Osteoblast (primary cell): ENCODE measurements around the gene PLD4. TPM values are rescaled to one million over a fixed set of nuclear protein-coding genes. Genes with fewer than 3 reads are reported as not detected.

Source experiments
- DNase-seq: peaks from one replicate; pipeline ENCODE4 v3.0.0; 2011; ENCODE audit warnings: low spot score, mixed read lengths; ENCODE audit not compliant: insufficient read length; ENCODE audit errors: missing footprints
- H2AFZ ChIP-seq: 2 replicates; pipeline ENCODE4 v1.6.0; 2011; ENCODE audit warnings: mild to moderate bottlenecking, low read length
- H3K27ac ChIP-seq: 2 replicates; pipeline ENCODE4 v1.5.1; 2011; ENCODE audit warnings: mild to moderate bottlenecking, low read depth, low read length, moderate library complexity
- H3K27me3 ChIP-seq: 2 replicates; pipeline ENCODE4 v1.6.0; 2012; ENCODE audit warnings: mild to moderate bottlenecking, control low read depth, inconsistent platforms, low read length, moderate library complexity; ENCODE audit not compliant: insufficient read depth
- H3K36me3 ChIP-seq: 2 replicates; pipeline ENCODE4 v1.5.1; 2011; ENCODE audit warnings: mild to moderate bottlenecking, low read length, control low read depth, moderate library complexity; ENCODE audit not compliant: insufficient read depth
- H3K4me1 ChIP-seq: 2 replicates; pipeline ENCODE4 v1.5.1; 2011; ENCODE audit warnings: mild to moderate bottlenecking, low read length, control low read depth, moderate library complexity; ENCODE audit not compliant: insufficient read depth
- H3K4me2 ChIP-seq: 2 replicates; pipeline ENCODE4 v1.6.0; 2011; ENCODE audit warnings: mild to moderate bottlenecking, low read length; ENCODE audit not compliant: insufficient read depth
- H3K4me3 ChIP-seq: fragments of 200-600 bp; sonication (generic); 3 replicates; pipeline ENCODE4 v1.5.1; 2012; ENCODE audit warnings: mild to moderate bottlenecking, low read length, inconsistent platforms; ENCODE audit not compliant: insufficient read depth
- H3K79me2 ChIP-seq: 2 replicates; pipeline ENCODE4 v1.6.0; 2012; ENCODE audit warnings: mild to moderate bottlenecking, low read length, control low read depth, inconsistent platforms; ENCODE audit not compliant: insufficient read depth
- H3K9me3 ChIP-seq: 2 replicates; pipeline ENCODE4 v1.5.1; 2011; ENCODE audit warnings: low read depth, low read length, control low read depth
- H4K20me1 ChIP-seq: 2 replicates; pipeline ENCODE4 v1.6.0; 2012; ENCODE audit warnings: mild to moderate bottlenecking, low read length, control low read depth; ENCODE audit not compliant: insufficient read depth
- CTCF ChIP-seq: IDR thresholded peaks from 2 replicates; pipeline ENCODE4 v1.5.1; 2011; ENCODE audit warnings: mild to moderate bottlenecking, low read depth, low read length, moderate library complexity; ENCODE audit errors: extremely low read depth
- total RNA-seq: library from RNA; depleted of rRNA; stranded (reverse); fragments of >200 nt; gene quantifications from 2 replicates; pipeline ENCODE4 v1.2.3, GENCODE V29; 2012

The PLD4 gene
- total RNA-seq, 1 donor: not detected

- H3K4me2 ChIP-seq: no peak overlapping the region
- no peak for TF ChIP-seq CTCF
- H3K36me3 ChIP-seq: no peaks in the 10 kb centered on the region
- H3K9me3 ChIP-seq: no peaks in the 10 kb centered on the region
- no peak overlapping the region for H3K27ac ChIP-seq
- no peaks in the 10 kb centered on the region for H3K4me1 ChIP-seq
- H3K4me3 ChIP-seq: no peak overlapping the region
- DNase-seq: peak; percentile 71
- no peak overlapping the region for H2AFZ ChIP-seq
- peaks cover 22% of the 10 kb centered on the region for H3K27me3 ChIP-seq
- H3K79me2 ChIP-seq: no peaks in the 10 kb centered on the region
- H4K20me1 ChIP-seq: no peaks in the 10 kb centered on the region
Measured at GRCh38 chr14:104929268-104930230, 4.9 kb downstream of the PLD4 start.

- no peak overlapping the region for H3K4me2 ChIP-seq
- H3K4me1 ChIP-seq: no peaks in the 10 kb centered on the region
- H3K79me2 ChIP-seq: no peaks in the 10 kb centered on the region
- peaks cover 32% of the 10 kb centered on the region for H3K27me3 ChIP-seq
- peak; percentile 88 for DNase-seq
- H3K9me3 ChIP-seq: no peaks in the 10 kb centered on the region
- no peaks in the 10 kb centered on the region for H3K36me3 ChIP-seq
- no peaks in the 10 kb centered on the region for H4K20me1 ChIP-seq
- H2AFZ ChIP-seq: no peak overlapping the region
- TF ChIP-seq CTCF: no peak
- H3K27ac ChIP-seq: no peak overlapping the region
- no peak overlapping the region for H3K4me3 ChIP-seq
Measured at GRCh38 chr14:104930526-104931303, 6.0 kb downstream of the PLD4 start.

- Histone ChIP-seq H2AFZ (no peak overlapping the region), H3K4me2 (no peak overlapping the region)
Measured at GRCh38 chr14:104931304-104931770, 6.7 kb downstream of the PLD4 start.

More at GRCh38 chr14:104931304-104931770, 6.7 kb downstream of the PLD4 start:
- DNase-seq: peak; percentile 86
- TF ChIP-seq CTCF: no peak
- H3K79me2 ChIP-seq: no peaks in the 10 kb centered on the region
- H3K4me1 ChIP-seq: no peaks in the 10 kb centered on the region
- H3K4me3 ChIP-seq: no peak overlapping the region
- no peaks in the 10 kb centered on the region for H3K9me3 ChIP-seq
- no peaks in the 10 kb centered on the region for H3K36me3 ChIP-seq
- H3K27ac ChIP-seq: no peak overlapping the region
- no peaks in the 10 kb centered on the region for H4K20me1 ChIP-seq
- H3K27me3 ChIP-seq: peaks cover 32% of the 10 kb centered on the region
